ENCODE data around the gene KIAA0586. TPM values are rescaled to one million over a fixed set of nuclear protein-coding genes. Genes with fewer than 3 reads are reported as not detected.

The KIAA0586 gene
- total and polyA plus RNA-seq, 10 of the 15 experiments (the other 5 are each of a cell fraction or from before 2014, with no cell fraction given) = 7.1 to 27.6 (median 19.1) TPM

DNA sequence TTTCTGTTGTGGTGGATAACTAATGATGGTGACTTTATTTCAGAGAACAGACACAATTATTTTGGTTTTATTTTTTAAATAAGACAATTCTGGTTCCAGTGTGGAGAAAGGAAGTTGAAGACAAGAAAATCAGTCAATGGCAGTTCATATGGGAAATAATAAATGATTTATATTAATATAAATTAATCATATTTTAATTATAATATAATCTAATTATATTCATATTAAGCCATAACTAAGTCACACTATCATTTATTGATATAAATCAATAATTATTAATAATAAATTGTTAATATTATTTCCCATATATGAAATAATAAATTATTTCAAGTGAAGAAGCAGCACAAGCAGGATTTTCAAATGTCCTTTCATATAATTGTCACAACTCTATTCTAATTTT is 29.0 kb upstream of the KIAA0586 start (continued):
- no peak for TF ChIP-seq E4F1 (IDR thresholded peaks at IDR 0.05; ENCODE audit: borderline replicate concordance, partially characterized antibody)
- TF ChIP-seq WRNIP1 (IDR thresholded peaks at IDR 0.05; ENCODE audit: borderline replicate concordance, low read depth, low read length) = no peak

DNA sequence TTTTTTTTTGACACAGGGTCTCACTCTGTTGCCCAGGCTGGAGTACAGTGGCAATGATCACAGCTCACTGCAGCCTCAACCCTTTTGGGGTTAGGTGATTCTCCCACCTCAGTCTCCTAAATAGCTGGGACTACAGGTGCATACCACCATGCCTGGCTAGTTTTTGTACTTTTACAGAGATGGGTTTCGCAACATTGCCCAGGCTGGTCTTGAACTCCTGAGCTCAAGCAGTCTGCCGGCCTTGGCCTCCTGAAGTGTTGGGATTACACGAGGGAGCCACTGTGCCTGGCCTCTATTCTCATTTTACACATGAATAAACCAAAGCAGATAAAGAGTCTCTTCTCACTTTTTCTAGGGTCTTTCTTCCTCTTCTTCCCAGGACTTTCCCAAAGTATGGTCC is 28.6 kb upstream of the KIAA0586 start:
- WGBS (ENCODE audit: insufficient coverage, insufficient replicate concordance, low lambda C conversion rate, missing lambda C conversion rate) = 81% methylated on average over 3 of the region's 3 CpGs
- FAIRE-seq (no peak), DNase-seq (ENCODE audit: low read depth, low spot score) (no peak), ATAC-seq (no peak)
- H3K4me2 ChIP-seq (ENCODE audit: control insufficient read depth, insufficient read depth) = no peak overlapping the region
- ChIA-PET CTCF (no interaction called here), RAD21 (ENCODE audit: unreplicated experiment) (no interaction called here), POLR2A (interaction anchor here (0.5 kb wide), 1 partner anchor 107 kb away, joined by 4 read pairs; no protein-coding TSS in a partner anchor), SMC1A (ENCODE audit: uncharacterized antibody, unreplicated experiment) (no interaction called here)
- no peak overlapping the region for H2AFZ ChIP-seq (ENCODE audit: control insufficient read depth, low read depth, low read length)
- TF ChIP-seq NRF1 (conservative IDR thresholded peaks at IDR 0.05; ENCODE audit: low read depth, low read length) (no peak), RFX5 (IDR thresholded peaks at IDR 0.05; ENCODE audit: low read depth, low read length) (no peak), ZZZ3 (IDR thresholded peaks at IDR 0.05; ENCODE audit: control insufficient read depth, insufficient read length, low read depth) (no peak)
- H3K4me3 ChIP-seq = no peak overlapping the region
- no peaks in the 10 kb centered on the region for H3K36me3 ChIP-seq (ENCODE audit: control insufficient read depth in 2 of 2, insufficient read depth in 2 of 2, low read length in 1 of 2)
- intact Hi-C loops (cut with micrococcal nuclease; ENCODE audit: unreplicated experiment) (loop anchor here (5.0 kb wide), 1 partner anchor 292 kb away; no protein-coding TSS in a partner anchor), in situ Hi-C loops (cut with MboI) (no loop called here)
- no TSS peak for BruUV-seq (replicated peaks)
- H3K9ac ChIP-seq (ENCODE audit: control insufficient read depth, insufficient read depth, low read length) = no peak overlapping the region
- no peaks in the 10 kb centered on the region for H4K20me1 ChIP-seq (ENCODE audit: control insufficient read depth, insufficient read depth)
- peaks cover 4% of the 10 kb centered on the region; the same call in 1 of the 2 replicates for H3K4me1 ChIP-seq (ENCODE audit: control insufficient read depth, insufficient read depth, low read length)
- H3K79me2 ChIP-seq (ENCODE audit: control insufficient read depth, insufficient read depth, low read length) = no peaks in the 10 kb centered on the region
- no peaks in the 10 kb centered on the region for H3K9me3 ChIP-seq (replicated peaks; ENCODE audit: control insufficient read depth, insufficient read depth, low read length)
- H3K27me3 ChIP-seq (replicated peaks in 1 of 2; ENCODE audit: control insufficient read depth in 2 of 2, insufficient read depth in 2 of 2, low read length in 1 of 2) = no peaks in the 10 kb centered on the region
- H3K27ac ChIP-seq (ENCODE audit: control insufficient read depth, insufficient read depth) = no peak overlapping the region

Measured in GM12878 (cell line).